Gastroesophageal sphincter (tissue), 4 donors: Measurements from ENCODE around the gene MGLL. TPM values are rescaled to one million over a fixed set of nuclear protein-coding genes. Genes with fewer than 3 reads are reported as not detected.

ENCODE experiments used
- ATAC-seq: fragments of 150-250 bp; one replicate; pipeline ENCODE4 v1.9.1; 2016; ENCODE audit warnings: mild to moderate bottlenecking, moderate library complexity
- H3K27ac ChIP-seq, 4 donors: fragments of 200-600 bp; sonication (generic) in 3 of 4; 1 replicate in 3 of 4; 2 replicates in 1 of 4; pipeline ENCODE4 v1.5.1; 2016 to 2019
- H3K27me3 ChIP-seq: fragments of 200-600 bp; sonication (generic); one replicate; pipeline ENCODE4 v1.5.1; 2019
- H3K36me3 ChIP-seq, 2 donors: fragments of 200-600 bp; sonication (generic); one replicate each; pipeline ENCODE4 v1.5.1; 2019; ENCODE audit warnings: control low read depth in 1 of 2
- H3K4me1 ChIP-seq, 3 donors: fragments of 200-600 bp; sonication (generic); 1 replicate in 2 of 3; 2 replicates in 1 of 3; pipeline ENCODE4 v1.5.1; 2016 to 2019; ENCODE audit warnings: control low read depth in 2 of 3
- H3K4me3 ChIP-seq, 2 donors: fragments of 200-600 bp; sonication (generic); one replicate each; pipeline ENCODE4 v1.5.1; 2019; ENCODE audit warnings: mild to moderate bottlenecking in 1 of 2, moderate library complexity in 1 of 2
- H3K9me3 ChIP-seq, 3 donors: fragments of 200-600 bp; sonication (generic); one replicate each; pipeline ENCODE4 v1.5.1; 2017 to 2019; ENCODE audit warnings: control low read depth in 2 of 3
- EP300 ChIP-seq: sonication (generic); formaldehyde crosslinking; IDR thresholded peaks from one replicate; pipeline ENCODE4 v1.6.1; 2017; ENCODE audit warnings: antibody characterized with exemption, mild to moderate bottlenecking
- POLR2A ChIP-seq, 2 donors: fragments of 450-650 bp; IDR thresholded peaks; one replicate each; pipeline ENCODE4 v1.6.1; 2017; ENCODE audit warnings: antibody characterized with exemption in 2 of 2, mild to moderate bottlenecking in 2 of 2, moderate library complexity in 1 of 2
- POLR2AphosphoS5 ChIP-seq: sonication (generic); formaldehyde crosslinking; IDR thresholded peaks from one replicate; pipeline ENCODE4 v1.6.1; 2017; ENCODE audit warnings: antibody characterized with exemption
- WGBS, 2 donors: methylation state at CpG; one replicate each; pipeline ENCODE4 v1.1.5; 2018; ENCODE audit warnings: low coverage in 1 of 2; 5-methylcytosine and 5-hydroxymethylcytosine counted together
- total RNA-seq, 4 donors: library from RNA; depleted of rRNA; stranded (reverse); fragments of >200 nt; gene quantifications; one replicate each; pipeline ENCODE4 v1.1.0, GENCODE V29; 2016
- TF ChIP-seq, protein P1 (sequence below), 4 experiments: fragments of 200-600 bp in 2 of 4; fragments of 450-650 bp in 2 of 4; sonication (generic) in 1 of 4; IDR thresholded peaks; one replicate each; pipeline ENCODE4 v1.5.1; 2017 to 2019; ENCODE audit warnings: antibody characterized with exemption in 4 of 4, mild to moderate bottlenecking in 2 of 4, moderate library complexity in 2 of 4

Gene MGLL
- total RNA-seq, 4 donors from 2014 or later, result 39.2 to 171 (median 55.8) TPM

DNA sequence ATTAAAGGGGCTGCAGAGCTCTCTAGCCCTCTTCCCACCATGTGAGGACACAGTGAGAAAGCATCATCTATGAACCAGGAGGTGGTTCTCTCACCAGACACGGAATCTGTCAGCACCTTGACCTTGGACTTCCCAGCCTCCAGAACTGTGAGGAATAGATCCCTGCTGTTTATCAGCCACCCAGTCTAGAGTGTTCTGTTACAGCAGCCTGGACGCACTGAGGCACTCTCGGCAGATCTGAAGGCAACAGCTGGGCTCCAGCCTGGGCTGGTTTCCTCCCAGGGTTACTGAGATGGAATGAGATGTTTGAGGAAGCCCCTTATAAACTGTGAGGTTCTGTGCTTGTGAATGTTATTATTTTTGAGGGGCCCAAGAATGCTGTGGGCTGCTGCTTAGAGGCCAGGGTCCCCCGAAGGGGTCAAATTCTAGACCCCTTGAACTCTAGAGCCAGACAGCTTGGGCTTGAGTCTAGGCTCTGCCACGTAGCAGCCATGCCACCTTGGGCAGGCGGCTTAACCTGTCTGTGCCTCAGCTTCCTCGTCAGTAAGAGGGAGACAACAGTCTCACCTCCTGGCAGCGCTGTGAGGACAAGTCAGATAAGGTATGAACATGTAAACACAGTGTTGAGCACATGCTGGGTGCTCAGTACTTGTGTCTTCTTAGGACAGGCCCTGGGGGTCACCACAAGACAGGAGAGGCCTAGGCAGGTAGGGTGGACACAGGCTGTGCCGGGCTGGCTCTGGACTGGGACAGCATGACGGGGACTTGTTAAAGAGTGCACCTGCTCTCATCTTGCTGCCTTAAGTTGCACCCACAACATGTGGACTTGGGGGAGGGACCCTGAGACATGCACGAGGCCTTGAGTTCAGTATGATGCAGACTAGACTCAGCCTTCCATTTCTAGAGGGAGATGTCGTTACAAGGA is 49.2 kb downstream of the MGLL start:
- WGBS, 2 donors, result 100% methylated on average over 2 of the region's 12 CpGs; no CpG with 5 or more reads in 1 of the 2 donors
- Histone ChIP-seq H3K4me1 (peaks cover 3 to 65% (median 27%) of the 10 kb centered on the region in 3 donors), H3K27ac (peak overlapping the region in 2 of 4 donors; percentile 15 to 87), H3K9me3 (peaks cover 0 to 12% (median 0%) of the 10 kb centered on the region in 3 donors), H3K4me3 (no peak overlapping the region), H3K36me3 (peaks cover 0 to 3% of the 10 kb centered on the region in 2 donors), H3K27me3 (no peaks in the 10 kb centered on the region)
- ATAC-seq, result no peak
- TF ChIP-seq, protein P1, sequence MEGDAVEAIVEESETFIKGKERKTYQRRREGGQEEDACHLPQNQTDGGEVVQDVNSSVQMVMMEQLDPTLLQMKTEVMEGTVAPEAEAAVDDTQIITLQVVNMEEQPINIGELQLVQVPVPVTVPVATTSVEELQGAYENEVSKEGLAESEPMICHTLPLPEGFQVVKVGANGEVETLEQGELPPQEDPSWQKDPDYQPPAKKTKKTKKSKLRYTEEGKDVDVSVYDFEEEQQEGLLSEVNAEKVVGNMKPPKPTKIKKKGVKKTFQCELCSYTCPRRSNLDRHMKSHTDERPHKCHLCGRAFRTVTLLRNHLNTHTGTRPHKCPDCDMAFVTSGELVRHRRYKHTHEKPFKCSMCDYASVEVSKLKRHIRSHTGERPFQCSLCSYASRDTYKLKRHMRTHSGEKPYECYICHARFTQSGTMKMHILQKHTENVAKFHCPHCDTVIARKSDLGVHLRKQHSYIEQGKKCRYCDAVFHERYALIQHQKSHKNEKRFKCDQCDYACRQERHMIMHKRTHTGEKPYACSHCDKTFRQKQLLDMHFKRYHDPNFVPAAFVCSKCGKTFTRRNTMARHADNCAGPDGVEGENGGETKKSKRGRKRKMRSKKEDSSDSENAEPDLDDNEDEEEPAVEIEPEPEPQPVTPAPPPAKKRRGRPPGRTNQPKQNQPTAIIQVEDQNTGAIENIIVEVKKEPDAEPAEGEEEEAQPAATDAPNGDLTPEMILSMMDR (IDR thresholded peaks at IDR 0.05), result no peak
- no peak for TF ChIP-seq EP300
- TF ChIP-seq POLR2A (IDR thresholded peaks at IDR 0.05), result no peak
- no peak for TF ChIP-seq POLR2AphosphoS5

DNA sequence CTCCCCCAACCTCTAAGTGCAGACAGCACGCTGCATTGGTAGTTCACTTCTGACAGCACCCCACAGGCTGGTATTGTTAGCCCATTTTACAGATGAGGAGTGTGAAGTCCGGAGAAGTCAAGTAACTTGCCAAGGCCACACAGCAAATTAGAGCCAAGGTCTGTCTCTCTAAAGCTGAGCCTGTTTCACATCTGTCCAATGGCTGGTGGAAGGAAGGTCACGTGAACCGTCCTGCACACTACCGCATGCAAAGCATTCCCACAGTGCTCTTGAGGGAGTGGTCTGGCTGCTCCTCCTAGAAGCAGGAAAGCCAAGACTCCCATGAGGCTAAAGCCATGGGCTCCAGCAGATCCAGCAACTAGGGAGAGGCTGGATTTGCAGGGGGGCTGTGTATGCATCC is 50.0 kb downstream of the MGLL start:
- Histone ChIP-seq H3K27ac (no peak overlapping the region), H3K36me3 (peaks cover 0 to 3% of the 10 kb centered on the region in 2 donors), H3K4me1 (peaks cover 3 to 57% (median 27%) of the 10 kb centered on the region in 3 donors), H3K4me3 (no peak overlapping the region), H3K9me3 (peaks cover 0 to 20% (median 0%) of the 10 kb centered on the region in 3 donors), H3K27me3 (no peaks in the 10 kb centered on the region)
- ATAC-seq, result no peak
- 85% methylated on average over 5 of the region's 5 CpGs; no CpG with 5 or more reads in 1 of the 2 donors for WGBS, 2 donors
- TF ChIP-seq POLR2AphosphoS5 (no peak), EP300 (no peak), POLR2A (IDR thresholded peaks at IDR 0.05) (no peak)
- TF ChIP-seq, protein P1 (IDR thresholded peaks at IDR 0.05), result no peak

DNA sequence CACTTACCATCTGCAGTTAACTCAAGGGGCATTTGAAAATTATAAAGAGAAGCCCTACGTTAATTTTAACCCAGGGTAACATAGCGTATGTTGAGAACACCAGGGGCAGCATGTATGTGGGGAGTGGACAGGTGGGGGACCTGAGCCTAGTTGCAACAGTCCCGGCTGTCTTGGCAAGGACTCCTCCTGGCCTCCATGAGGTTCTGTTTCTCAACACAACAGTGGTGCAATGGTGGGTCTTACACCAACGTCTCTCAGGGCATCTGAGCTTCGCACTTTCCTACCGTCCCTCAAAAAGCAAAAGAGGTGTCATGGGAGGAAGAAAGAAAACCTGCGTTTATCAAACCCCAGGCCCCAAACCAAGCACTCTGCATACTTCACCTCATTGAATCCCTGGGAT is 50.6 kb downstream of the MGLL start:
- peaks cover 0 to 3% of the 10 kb centered on the region in 2 donors for H3K36me3 ChIP-seq
- H3K4me3 ChIP-seq, result no peak overlapping the region
- peaks cover 3 to 54% (median 27%) of the 10 kb centered on the region in 3 donors for H3K4me1 ChIP-seq
- H3K27me3 ChIP-seq, result no peaks in the 10 kb centered on the region
- 89 to 93% methylated on average over 4 to 7 of the region's 7 CpGs for WGBS, 2 donors
- peaks cover 0 to 20% (median 0%) of the 10 kb centered on the region in 3 donors for H3K9me3 ChIP-seq
- no peak for ATAC-seq
- no peak overlapping the region for H3K27ac ChIP-seq
- TF ChIP-seq POLR2AphosphoS5, result no peak
- TF ChIP-seq EP300, result no peak
- TF ChIP-seq POLR2A (IDR thresholded peaks at IDR 0.05), result no peak
- TF ChIP-seq, protein P1 (IDR thresholded peaks at IDR 0.05), result no peak

DNA sequence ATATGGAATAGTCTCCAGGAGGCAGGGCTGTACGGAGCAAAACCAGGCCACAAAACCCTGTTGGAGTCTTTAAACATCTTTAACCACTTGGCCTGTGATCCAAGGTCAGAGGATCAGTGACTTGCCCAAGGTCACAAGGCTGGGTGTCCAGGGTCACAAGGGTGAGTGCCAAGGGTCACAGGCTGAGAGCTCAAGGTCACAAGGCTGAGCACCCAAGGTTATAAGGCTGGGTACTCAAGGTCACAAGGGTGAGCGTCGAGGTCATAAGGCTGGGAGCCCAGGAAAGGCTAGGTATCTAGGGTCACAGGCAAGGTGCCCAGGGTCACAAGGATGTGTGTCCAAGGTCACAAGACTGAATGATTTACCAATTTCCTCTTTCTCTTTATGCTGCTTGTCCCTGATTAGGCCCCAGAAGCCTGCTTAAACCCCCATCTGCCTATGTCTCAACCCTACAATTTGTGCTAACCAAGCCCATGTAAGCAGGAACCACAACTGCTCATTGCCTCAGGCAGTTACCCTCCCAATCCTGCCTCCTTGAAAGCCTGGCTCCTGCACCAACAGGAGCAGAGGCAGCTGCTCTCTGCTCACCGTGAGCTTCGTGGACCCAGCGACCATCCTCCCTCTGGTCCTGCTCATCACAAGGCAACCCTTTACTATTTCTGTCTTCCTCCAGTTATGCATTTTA is 51.5 kb downstream of the MGLL start:
- H3K27me3 ChIP-seq, result no peaks in the 10 kb centered on the region
- H3K4me1 ChIP-seq, result peaks cover 3 to 44% (median 20%) of the 10 kb centered on the region in 3 donors
- ATAC-seq, result no peak
- WGBS, 2 donors, result 89 to 100% methylated on average over 5 to 6 of the region's 6 CpGs
- peak overlapping the region in 1 of 4 donors; percentile 67 for H3K27ac ChIP-seq
- H3K36me3 ChIP-seq, result peaks cover 0 to 3% of the 10 kb centered on the region in 2 donors
- no peak overlapping the region for H3K4me3 ChIP-seq
- H3K9me3 ChIP-seq, result peaks cover 0 to 20% (median 0%) of the 10 kb centered on the region in 3 donors
- TF ChIP-seq POLR2AphosphoS5 (no peak), POLR2A (IDR thresholded peaks at IDR 0.05) (no peak), EP300 (no peak)
- TF ChIP-seq, protein P1 (IDR thresholded peaks at IDR 0.05), result no peak
